HG03378 (cell line): Measurements from ENCODE around the gene HOXD4.

Experiments used
- ATAC-seq: cut with Tn5 transposase; IDR thresholded peaks from one replicate; pipeline ENCODE4 v1.9.1; 2021; ENCODE audit warnings: mild to moderate bottlenecking, moderate library complexity; ENCODE audit not compliant: unreplicated experiment

Gene HOXD4

DNA sequence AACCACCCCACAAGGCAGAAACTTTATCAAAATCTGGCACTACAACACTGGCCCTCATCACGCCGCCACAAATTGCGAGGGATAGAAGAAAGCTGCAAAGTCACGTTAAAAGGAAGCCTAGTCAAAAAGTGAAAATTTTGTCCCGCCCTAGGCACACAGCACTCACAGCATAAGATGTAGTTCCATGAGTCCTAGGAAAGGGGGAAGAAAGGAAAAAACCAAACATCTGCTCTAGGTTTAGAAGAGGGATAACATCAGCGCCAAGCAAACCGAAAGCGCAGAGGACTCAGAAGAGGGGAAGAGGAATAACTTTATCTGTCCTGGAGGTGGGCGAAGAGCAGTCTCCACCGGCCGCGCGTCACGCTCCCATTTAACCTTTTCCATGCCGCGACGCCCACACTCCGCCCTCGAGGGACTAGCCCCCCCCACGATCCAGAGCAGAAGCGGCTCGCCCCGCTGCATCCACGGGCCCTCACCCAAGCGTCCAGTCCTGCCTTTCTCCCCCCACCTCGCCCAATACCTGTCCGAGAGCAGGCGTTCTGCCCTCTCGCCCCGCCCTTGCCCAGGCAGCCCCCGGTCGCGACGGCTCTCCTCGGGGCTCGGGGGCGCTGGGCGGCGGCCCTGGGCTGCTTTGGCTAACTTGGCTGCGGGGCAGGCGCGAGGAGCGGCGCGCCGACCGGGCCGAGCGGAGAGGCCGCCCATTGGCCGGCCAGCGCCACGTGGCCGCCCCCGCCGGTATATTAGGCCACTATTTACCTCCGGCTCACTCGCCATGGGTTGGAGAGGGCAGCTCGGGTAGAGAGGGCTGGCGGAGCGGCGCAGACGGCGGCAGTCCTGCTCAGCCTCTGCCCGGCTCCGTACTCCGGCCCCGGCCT is 36.8 kb downstream of the HOXD4 start, which contains the start of gene HOXD1:
TSS of gene HOXD1 (plus strand) at position 770 of the 875 bp plus-strand sequence. CDS start 134 bp downstream, outside the sequence.
- no peak for ATAC-seq

DNA sequence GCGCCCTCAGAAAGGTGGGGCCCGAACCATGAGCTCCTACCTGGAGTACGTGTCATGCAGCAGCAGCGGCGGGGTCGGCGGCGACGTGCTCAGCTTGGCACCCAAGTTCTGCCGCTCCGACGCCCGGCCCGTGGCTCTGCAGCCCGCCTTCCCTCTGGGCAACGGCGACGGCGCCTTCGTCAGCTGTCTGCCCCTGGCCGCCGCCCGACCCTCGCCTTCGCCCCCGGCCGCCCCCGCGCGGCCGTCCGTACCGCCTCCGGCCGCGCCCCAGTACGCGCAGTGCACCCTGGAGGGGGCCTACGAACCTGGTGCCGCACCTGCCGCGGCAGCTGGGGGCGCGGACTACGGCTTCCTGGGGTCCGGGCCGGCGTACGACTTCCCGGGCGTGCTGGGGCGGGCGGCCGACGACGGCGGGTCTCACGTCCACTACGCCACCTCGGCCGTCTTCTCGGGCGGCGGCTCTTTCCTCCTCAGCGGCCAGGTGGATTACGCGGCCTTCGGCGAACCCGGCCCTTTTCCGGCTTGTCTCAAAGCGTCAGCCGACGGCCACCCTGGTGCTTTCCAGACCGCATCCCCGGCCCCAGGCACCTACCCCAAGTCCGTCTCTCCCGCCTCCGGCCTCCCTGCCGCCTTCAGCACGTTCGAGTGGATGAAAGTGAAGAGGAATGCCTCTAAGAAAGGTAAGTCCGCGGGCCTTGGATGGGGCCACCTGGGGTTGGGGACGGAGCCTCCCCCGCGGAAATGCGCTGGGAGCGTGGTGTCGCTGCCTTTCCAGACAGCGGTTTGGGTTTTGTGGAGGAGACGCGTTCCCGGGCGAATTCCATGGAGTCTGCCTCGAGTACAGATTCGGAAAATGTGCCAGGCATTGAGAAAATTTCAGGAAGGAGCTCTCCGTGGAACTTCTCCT is 37.7 kb downstream of the HOXD4 start:
- no peak for ATAC-seq

DNA sequence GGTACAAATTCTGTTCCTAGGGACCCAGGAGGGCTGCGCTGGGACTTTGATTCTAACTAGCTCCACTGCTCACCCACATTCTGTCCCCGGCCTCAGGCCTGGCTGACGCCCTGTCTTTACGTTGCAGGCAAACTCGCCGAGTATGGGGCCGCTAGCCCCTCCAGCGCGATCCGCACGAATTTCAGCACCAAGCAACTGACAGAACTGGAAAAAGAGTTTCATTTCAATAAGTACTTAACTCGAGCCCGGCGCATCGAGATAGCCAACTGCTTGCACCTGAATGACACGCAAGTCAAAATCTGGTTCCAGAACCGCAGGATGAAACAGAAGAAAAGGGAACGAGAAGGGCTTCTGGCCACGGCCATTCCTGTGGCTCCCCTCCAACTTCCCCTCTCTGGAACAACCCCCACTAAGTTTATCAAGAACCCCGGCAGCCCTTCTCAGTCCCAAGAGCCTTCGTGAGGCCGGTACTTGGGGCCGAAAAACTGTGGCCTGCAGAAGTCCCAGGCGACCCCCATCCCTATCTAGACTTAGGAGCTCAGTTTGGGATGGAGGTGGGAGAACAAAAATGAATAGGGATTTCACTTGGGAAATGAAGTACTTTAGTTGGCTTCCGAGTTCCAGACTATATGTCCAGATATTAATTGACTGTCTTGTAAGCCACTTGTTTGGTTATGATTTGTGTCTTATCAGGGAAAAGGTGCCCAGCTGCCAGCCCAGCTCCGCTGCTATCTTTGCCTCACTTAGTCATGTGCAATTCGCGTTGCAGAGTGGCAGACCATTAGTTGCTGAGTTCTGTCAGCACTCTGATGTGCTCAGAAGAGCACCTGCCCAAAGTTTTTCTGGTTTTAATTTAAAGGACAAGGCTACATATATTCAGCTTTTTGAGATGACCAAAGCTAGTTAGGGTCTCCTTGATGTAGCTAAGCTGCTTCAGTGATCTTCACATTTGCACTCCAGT is 38.6 kb downstream of the HOXD4 start:
- no peak for ATAC-seq

DNA sequence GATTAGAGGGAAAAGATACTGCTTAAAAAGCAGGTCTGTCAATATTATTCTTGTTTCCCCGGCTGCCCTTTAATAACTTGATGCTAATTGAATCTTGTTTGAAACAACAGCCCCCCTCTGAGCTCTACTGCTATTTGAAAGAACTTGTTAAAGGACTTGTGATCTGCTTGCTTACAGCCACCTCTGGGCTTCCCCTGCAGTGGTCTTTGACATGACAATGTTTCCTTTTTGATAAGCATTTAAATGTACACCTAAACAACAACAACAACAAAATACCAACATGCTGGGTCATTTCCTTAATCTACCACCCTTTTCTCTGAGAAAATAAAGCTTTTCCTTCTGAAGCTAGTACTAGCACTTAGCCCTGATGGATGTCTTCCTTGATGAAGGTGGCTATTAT is 41.0 kb downstream of the HOXD4 start:
- ATAC-seq: no peak

DNA sequence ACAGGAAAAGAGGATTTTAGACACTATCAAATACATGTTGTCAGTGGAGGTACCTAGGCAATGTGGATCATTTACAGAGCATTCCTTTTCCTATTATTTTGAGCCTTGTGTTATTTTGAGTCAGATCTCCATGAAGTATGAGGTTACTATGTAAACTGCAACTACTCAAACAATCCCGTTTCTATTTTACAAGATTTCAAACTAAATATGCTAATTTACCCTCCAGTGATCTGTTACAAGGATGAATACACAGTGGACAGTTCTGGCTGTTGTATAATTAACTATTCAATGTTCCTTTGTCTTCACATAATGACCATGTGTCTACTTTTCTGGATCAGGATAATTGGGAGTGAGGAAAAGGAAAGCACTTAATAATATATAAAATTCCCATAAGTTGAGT is 41.7 kb downstream of the HOXD4 start:
- ATAC-seq: no peak

DNA sequence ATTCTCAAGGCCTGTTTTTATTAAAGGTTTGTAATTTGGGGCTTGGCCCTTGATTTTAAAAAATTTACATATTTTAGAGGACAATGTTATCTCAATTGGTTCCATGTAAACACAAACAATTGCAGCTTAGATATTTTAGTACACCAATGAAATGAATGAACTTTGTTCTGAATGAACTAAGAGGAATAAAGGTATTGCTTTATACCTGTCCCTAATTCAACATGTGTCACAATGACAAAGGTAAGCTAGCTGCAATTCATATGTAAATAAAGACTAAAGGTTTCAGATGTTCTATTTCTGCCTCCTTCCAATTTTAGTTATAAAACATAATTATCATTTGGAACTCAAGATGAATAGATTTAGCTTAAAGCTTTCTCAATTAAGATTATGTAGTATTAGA is 48.6 kb downstream of the HOXD4 start:
- no peak for ATAC-seq

DNA sequence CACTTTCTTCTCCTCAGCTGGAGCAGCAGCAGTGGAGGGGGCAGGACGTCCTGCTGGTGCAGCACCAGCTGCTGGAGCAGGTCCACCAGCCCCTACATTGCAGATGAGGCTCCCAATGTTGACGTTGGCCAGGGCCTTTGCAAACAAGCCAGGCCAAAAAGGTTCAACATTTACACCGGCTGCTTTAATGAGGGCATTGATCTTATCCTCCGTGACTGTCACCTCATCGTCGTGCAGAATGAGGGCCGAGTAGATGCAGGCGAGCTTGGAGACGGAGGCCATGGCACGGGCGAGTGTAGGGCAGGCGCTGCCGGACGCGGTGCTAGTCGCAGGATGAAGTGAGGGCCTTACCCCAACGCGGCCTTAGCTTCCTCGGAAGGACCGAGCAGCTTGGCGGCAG is 49.6 kb downstream of the HOXD4 start:
- ATAC-seq: no peak

DNA sequence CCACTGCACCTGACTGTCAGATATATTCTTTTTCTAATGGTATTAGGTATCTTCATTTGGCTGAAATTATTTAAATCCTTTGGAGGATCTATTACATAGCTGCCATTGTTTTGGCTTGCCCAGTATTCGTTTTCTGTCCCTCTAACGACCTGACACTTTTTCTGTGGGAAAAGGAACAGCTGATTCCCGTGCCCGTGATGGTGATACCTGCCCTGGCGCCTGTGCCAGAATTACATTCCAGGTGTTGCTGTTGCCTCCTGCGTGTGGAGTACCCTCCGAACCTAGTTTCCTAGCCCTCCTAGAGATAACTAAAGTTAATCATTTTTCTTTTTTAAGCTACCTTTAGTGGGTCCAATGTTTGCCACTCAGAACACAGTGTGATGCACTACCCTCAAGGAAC is 51.1 kb downstream of the HOXD4 start:
- ATAC-seq: no peak
